HL-60 (cell line): ENCODE results near the gene PNCK.

Experiments used
- CTCF ChIP-seq: IDR thresholded peaks from one replicate; pipeline ENCODE4 v1.5.1; 2011; ENCODE audit warnings: low read length, control low read depth, inconsistent platforms; ENCODE audit not compliant: insufficient read depth
- GABPA ChIP-seq: IDR thresholded peaks from 2 replicates; pipeline ENCODE4 v1.6.1; 2012; ENCODE audit warnings: low read depth
- REST ChIP-seq: IDR thresholded peaks from 2 replicates; pipeline ENCODE4 v1.6.1; 2012; ENCODE audit warnings: low read depth; ENCODE audit not compliant: insufficient replicate concordance
- SPI1 ChIP-seq: IDR thresholded peaks from 2 replicates; pipeline ENCODE4 v1.6.1; 2012; ENCODE audit warnings: low read depth, mild to moderate bottlenecking, borderline replicate concordance

- TF ChIP-seq GABPA (no peak), CTCF (no peak), REST (no peak), SPI1 (no peak)
These were observed 36.2 kb downstream of the PNCK start for GRCh38 chrX:153637121-153638040.
